ENCODE data around the gene SIL1.

SIL1 gene

GRCh38 chr5:138972836-138973235, 225.3 kb downstream of the SIL1 start:
- no peak for DNase-seq

- no peak for DNase-seq
Measured at GRCh38 chr5:138972230-138972629, 225.9 kb downstream of the SIL1 start.

DNA sequence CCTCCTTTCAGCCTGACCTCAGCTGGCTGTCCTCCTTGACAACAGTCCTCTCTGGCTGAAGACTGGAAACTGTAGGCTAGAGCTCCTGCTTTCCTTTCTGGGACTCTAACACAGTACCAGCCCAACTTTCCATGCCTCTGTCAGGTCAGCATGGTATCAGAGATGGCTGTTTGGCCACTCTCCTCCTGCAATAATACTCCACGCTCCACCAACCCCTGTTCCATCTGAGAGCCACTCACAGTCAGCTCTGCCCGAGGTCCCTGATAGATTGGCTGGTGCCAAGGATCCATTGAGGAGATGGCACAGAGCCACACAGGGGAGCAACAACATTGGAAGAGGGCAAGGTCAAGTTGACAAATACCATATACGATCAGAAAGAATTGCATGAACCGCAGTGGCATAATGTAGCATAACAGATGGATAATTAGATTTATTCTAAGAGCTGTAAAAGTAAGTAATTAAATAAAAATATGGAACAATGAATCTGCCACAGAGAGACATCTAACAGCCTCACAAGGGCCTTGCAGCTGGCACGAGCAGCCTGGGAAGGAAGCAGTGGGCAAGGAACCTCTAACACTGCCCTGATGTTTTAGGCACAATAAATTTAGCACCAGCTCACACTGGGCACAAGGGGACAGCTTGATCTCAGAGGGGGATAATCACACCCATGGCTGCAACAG, 228.7 kb downstream of the SIL1 start:
- DNase-seq: no peak

DNA sequence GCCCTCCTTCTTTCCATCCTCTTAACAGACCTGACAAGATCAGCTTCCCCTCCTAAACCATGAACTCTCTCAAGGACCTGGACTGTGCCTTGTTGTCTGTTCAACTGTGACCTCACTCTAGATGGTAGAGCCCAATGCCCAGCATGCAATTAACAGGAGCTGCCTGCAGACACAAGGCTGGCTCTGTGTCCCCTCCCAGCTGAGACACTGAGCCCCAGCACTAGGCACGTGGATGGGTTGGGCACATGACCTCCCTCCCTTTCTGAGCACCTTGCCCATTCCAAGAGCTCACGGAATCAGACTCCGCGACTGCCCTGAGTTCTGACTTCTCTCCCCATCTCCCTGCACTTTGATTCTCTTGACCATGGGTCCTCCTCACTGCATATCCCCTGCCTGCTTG, 229.6 kb downstream of the SIL1 start:
- DNase-seq: no peak

DNA sequence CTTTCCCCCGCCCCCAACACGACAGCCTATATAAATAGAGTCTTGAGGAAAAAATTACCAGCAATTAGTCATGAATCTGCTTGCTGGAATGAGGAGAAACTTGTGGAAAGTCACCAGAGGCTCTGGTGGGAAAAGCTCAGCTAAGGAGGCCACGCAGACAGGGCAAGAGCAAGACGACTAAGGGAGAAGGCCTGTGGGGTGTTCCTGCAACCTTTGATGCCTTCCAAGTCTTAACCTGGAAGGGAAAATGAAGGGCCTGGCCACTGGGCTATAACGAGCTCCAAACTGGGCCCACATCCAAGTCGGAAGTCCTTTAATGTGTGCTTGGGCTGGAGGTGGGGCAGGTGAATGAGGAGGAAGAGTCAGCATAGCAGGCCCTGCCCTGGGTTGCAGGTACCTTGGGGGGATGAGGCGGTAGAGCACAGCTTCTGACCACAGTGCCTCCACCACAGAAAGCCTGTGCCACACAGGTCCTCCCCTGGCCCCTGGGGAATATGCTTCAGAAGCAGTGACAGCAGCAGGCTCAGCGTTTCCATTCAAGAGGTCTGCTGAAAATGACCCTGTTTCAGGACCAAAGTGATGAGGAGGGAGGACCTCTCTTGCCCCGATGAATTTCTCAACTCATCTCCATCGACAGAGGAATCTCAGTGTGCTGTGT, 230.2 kb downstream of the SIL1 start:
- DNase-seq: no peak

DNA sequence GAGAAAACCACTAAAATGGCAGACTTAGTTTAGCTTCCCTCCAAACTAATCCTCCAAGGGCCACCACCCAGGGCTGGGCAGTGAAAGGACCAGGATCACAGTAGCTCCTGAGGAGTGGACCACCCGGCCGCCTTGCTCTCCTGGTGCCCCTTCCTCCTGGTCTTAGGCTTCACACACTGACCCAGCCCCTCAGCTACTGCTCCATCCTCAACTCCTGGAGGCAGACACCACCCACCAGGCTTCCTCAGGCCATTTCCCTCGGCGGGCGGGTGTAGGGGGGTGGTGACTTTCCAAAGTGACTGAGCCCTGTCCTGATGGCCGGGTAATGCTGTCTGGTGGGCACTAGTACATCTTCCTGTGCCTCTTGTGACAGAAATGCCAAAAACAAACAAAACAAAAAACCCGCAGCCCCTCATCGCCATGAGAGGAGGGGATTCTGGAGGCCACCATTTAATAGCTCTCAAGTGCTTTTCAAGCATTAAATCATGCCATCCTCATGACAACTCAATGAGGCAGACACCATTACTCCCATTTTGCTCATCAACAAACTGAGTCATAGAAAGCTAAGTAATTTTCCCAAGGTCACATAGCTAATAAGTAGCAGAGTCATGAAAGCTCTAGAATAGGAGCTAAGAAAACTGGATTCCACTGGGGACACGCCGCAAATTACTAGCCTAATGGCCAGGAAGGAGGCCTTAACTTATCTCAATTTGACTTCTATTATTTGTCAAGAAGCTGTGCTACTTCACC, 231.8 kb downstream of the SIL1 start:
- no peak for DNase-seq

- DNase-seq: no peak
Measured at GRCh38 chr5:138965626-138966025, 232.5 kb downstream of the SIL1 start.

DNA sequence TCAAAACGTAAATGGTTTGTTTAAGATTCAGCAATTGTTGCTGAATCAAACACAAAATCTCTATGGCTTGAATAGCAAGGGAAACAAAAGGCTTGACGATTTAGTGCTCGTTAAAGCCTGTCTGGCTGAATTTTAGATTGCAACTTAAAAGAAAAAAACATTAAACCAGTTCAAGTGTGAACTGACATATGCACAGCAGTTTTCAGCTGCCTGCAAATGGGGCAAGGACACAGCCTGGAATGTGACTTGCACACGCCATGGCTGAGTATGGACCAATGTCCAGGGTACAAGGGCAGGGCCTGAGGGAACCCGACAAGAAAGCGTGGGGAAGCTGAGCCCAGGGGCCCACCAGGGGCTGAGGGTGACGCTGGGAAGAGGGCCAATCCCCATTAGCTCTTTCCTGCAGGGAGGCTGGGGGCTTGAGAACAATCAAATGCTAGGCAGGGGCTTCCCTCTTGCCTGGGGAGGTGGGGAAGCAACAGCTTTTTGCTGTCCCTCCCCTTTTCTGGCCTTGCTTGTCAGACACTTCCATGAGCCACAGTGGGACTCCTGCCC, 233.4 kb downstream of the SIL1 start:
- DNase-seq: no peak

DNA sequence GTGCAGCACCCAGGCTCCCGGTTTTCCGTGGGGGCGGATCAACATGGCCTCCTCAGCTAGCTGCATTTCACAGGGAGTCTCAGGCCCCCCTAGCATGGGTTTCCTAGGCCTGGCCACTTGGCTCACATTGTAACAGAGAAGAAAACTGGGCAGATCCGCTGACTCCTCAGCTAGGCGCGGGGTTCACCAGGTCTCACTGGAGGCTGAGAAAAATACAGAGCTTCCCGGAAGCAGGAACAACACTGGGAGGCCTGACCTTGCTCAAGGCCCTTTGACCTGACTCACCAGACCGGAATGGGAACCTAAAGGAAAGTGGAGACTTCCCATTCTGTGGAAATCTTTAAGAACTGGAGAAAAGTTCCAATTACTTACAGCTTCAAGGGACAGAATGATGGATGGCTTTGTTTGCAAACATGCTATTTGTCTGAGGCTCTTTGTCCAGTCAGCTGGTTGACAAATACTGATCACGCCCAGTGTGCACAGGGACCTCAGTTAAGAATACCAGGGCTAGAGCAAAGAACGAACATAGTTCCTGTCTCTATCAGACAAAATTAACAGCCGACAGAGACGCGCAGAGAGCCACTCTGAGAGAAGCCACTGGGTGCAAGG, 234.3 kb downstream of the SIL1 start:
- DNase-seq: no peak

DNA sequence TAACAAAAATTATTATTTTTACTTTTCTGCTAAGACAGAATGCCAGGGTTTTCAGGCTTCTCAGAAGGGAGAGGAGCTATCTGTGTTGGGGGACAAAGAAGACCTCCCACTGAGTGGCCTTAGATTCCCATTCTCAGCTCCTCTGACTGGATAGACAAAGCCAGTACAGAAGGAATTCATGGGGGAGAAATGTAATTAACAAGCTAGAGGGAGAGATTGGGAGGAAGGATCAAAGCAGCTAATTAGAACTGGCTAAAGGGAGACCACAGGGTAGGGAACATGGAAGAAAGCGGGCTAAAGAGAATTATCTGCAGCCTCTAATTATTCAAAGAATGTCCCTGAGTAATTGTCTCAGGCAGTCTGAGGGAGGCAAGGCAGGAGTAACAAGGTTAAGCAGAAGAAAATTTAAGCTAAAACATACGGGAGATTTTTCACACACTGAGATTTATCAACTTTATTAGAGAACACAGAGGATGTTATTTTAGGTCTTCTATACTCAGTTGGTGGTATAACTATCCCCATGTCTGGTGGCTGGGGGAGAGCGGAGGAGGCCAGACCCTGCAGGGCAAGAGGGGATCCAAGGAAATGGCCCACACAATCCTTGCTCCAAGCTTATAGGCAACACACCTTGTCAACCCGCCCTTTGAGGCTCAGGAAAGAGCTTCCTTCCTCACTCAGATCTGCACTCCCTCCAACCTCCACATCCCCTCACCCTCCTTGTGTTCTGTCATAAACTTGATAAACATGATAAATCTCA, 235.4 kb downstream of the SIL1 start:
- no peak for DNase-seq

DNA sequence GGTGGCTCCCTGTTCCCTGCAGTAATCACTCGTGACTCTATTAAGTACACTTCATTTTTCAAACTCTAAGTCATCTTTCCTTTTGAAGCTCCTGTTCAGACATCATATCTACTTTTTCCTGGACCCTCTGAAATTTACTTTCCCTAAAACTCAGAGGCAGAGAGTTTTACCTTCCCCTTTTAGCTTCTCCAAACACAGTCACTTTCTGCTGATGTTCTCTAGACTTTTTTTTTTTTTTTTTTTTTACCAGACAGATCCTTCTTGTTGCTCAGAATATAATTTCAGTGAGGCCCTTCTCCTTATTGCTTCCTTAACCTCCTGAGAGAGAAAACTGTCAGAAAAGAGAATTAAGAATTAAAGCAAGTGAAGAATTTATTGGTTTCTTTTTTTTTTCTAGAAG, 236.4 kb downstream of the SIL1 start:
- no peak for DNase-seq

DNA sequence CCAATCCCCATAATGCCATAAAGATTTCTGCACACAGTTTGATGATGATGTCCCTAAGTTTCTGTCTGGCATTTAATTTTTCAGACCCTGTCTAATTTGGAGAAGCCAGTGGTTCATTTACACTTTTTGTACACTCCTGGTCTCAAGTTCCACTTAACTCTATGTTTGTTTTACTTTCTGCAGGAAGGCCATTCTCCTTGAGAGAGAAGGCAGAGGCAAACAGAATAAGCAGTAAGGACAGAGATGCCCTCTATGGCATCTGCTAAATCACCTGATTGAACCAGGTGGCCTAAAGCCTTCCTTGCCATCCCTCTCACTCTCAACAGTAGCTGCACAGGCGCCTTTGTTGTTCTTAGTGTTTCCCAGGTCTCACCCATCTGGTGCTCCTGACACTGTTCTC, 236.9 kb downstream of the SIL1 start:
- no peak for DNase-seq

DNA sequence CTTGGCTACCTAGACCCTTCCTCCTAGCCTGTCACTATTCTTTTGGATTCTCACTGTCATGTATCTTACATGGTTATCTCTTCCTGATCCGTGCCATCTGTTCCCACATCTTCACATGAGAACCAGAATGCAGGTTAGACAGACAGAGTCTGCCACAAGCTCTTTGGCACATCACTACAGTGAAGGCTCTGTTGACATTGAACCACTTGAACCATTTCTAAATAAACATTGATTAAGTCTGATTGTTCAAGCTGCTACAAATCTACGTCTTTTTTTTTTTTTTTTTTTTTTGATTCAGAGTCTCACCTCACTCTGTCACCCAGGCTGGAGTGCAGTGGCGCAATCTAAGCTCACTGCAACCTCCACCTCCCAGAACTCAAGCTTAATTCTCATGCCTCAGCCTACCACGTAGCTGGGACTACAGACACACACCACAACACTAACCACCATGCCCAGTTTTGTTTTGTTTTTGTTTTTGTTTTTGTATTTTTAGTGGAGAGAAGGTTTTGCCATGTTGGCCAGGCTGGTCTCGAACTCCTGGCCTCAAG, 237.9 kb downstream of the SIL1 start:
- DNase-seq: no peak

GRCh38 chr5:138956801-138957200, 241.4 kb downstream of the SIL1 start:
- no peak for DNase-seq

DNA sequence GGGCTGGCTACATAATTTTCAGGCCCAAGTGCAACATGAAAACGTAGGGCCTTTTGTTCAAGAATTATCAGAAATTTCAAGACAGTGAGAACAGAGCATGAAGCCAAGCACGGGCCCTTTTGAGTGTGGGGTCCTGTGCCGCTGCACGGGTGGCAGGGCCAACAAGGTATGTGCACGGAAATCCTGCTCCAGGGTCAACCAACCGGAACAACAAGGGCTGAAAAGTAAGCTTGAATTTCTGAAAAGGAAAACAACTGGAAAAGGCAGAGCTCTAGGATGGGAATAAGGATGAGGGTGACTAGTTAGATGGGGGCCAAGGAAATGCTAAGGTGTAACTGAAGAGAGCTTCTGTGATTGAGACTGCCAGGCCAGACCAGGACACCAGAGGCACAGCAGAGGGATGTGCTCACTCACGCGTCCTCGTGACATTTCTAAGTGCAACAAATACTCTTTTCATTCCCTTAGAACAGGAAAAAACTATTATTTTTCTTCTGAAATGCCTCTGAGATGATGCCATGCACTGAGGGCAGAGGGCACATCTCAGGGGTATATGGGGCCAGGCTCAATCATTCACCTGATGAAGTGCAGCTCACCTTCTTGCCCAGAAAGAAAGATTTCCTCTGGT, 242.4 kb downstream of the SIL1 start:
- no peak for DNase-seq

DNA sequence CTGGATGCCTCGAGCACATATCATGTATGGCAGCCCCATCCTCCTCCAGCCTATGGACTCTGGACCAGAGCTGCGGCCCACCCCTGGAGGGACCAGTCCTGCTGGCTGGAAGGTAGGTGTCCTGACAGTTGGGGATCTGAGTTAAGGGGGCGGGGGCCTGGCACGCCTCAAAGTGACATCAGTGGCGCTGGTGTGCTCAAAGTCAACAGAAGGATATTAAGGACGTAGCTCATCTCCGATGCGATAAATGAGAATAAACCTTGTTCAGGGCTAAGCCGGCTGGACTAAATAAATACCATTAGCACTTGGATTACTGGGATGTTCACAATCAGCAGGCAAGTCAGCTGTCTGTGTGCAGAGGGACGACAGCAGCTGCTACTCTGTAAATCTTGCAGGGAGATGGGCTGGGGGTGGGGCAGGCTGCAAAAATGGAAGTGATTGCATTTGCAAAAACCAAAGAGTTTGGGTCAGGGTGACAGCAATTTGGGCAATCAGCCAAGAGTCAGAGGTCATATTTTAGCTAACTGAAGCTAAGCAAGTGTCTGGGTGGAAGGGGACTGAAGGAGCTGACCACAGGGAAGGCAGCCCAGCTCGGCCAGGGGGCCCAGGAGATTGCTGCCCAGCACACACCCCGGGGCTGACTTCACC, 243.0 kb downstream of the SIL1 start:
- DNase-seq: no peak

- DNase-seq: no peak
Measured at GRCh38 chr5:138954257-138955012, 243.7 kb downstream of the SIL1 start.

DNA sequence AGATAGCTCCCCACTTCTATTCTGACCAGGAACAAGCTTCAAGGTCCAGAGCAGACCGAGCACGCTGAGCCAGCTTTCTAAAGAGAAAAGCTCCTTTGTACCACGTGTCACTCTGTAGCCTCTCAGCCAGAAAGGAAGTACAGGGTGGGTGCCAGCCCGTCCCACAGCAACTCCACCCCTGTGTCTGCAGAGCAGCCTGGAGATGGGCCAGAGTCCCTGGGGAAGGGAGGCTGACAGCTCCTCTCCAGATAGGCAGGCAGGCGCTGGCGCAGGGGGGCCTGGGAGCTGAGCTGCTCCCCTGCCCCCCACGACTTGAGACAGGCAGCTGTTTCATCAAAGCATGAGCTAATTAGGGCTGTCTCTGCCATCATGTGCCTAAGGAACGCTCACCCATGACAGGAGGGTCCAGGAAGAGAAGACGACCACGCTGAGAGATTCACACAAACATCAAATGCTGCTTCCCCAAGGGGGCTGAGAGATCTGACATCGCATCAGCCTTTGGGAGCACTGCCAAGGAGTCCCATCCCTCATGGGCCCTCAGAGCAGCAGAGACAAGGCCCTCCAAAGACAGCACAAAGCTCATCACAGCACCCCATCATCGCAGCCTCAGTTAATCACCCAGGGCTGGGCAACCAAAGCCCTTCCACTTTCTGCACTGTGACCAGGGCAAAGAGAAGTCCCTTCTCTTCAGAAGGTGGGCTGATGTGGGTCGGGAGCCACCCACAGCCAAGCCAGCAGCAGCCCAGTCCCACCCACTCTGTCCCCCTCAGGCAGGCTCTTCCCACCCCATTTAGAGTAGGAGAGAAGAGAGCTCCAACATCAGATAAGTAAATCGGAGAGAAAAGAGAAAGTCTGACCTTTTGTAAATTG, 244.5 kb downstream of the SIL1 start:
- no peak for DNase-seq

DNA sequence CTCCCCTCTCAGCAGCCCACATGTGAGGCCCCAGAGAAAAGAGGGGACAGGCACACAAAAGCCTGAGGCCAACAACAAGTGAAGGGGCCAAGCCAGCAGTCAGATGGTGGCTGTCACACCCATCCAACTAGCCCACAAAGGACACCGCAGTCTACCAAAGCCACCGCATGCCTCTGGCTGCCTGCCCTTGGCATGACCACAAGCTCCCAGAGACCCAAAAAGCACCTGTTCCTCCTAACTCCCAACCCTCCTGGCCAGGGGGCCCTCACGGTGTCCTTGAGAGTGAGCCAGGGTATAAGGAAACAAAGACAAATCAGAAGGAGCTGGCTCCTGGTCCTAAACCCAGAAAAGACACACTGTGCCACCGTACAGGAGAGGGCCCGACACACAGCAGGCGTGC, 245.2 kb downstream of the SIL1 start:
- no peak for DNase-seq
